GM19372 (cell line): ENCODE results near the gene C1orf50.
"Not testable (repeated sequence)": the region's sequence is repeated elsewhere in the genome, so short reads cannot be mapped to it uniquely, and the experiment has no call there.

Source experiments
- ATAC-seq: cut with Tn5 transposase; IDR thresholded peaks from one replicate; pipeline ENCODE4 v1.9.1; 2021; ENCODE audit warnings: mild to moderate bottlenecking, low read depth, moderate library complexity; ENCODE audit not compliant: unreplicated experiment

The C1orf50 gene

DNA sequence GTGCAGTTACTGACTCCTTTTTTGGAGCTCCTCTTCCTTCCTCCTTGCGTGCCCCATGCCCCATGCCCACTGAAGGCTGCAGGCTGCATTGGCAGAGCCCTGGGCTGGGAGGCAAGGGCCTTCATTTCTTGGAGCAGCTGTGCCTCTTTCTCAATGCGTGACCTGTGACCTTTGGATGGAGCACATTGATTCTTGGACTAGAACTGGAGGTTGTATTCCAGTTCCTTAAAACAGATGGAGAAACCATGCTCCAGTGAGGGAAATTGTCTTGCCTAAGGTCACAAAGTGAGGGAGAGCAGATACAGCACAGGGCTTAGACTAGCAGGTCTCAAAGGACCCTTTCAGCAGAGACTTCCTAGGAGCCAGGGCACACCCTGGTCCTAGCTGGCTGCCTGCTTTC, 26.8 kb downstream of the C1orf50 start:
- ATAC-seq, result no peak

DNA sequence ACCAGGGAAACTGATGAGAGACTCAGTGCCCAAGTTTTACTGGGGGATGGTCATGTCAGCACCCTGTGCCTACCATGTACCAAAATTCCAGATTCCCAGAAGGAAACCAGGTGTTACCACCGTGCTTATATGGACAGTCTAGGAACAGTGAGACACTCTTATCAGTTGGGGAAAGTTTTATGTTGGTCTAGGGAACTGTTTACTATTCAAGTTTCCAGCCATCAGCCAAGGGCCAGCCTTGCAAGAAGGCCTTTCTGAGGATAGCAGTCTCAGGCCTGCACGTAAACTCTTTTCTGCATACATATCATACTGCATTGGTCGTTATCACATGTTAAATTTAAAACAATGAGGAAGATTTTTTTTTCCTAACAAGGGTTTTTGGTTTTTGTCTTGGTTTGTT, 30.4 kb downstream of the C1orf50 start:
- ATAC-seq, result no peak

DNA sequence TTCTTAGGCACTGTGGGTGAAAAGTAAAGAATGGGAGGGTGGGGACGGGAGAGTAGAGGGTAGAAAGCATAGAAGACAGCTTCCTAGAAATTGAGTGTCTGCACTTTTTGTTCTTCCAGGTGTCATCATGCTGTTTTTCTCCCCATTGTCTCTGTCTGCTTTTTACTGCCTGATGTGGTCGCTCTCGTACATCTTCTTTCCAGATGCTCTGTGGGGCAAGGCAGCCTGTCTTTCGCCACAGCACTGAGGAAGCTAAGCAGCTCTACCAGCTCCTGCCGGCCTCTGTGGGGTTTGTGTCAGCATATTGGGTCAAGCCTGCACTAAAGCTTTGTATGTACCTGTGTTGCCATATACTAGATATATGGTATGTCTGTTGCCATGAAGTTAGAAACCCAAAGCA, 30.9 kb downstream of the C1orf50 start:
- ATAC-seq, result no peak

DNA sequence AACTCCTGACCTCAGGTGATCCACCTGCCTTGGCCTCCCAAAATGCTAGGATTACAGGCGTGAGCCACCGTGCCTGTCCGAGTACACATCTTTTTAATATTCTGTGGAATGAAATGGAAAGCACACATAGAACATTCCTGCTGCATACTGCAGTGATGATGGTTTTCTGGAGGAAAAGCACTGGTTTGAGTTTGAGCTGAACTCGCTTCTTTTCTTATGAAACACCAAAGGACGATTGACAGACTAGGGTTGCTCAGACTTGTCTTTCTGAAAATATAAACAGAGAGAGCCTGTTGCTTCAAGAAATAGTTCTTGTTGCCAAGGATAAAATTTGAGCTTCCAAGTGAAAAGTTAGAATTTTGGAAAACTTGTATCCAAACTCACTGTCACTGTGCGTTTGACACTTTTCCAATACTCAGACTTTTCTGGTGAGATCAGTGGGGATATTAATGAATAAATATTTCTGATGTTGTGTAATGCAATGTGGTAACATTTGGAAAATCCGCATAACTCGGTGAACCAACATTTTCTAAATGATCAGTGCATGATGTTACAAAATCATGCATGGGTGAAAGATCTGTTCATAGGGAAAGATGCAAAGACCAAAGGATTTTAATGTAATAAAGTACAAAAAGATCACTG, 34.9 kb downstream of the C1orf50 start:
- ATAC-seq, result no peak

DNA sequence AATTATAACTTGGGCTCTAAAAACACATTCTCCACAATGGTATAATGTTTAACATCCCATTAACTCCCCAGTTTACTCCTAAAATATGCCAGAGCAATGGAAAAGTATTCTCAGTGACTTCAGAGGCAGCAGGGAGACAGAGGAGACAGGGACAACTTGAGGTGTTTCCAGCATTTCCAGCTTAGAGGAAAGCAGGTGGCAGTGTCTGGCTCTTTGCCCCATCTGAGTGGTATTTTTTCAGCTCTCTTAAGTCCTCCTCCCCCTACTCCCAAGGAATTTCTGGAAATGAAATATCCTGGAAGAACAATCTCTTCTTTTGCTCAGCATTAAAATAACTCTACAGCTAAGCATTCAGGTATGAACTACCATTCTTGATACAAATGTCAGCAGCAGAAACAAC, 39.1 kb downstream of the C1orf50 start:
- ATAC-seq, result no peak

DNA sequence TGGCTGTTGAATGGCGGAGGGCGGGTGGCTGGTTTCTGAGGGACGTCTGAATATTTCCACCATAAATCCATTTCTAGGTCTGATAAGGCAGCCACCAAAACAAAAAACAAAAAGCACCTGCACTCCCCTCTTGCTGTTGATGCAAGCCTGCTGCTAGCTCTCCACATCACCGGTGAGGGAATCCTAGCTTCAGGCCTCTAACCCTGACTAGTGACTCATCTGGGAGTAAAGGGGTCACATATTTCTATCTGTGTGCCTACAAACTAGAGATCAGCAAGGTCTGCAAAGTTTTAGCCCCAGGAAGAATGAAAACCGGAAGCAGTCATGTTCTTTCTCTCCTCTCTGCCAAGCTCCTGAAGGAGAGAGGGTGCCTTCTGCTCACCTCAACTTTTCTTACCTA, 39.5 kb downstream of the C1orf50 start:
- ATAC-seq, result no peak

DNA sequence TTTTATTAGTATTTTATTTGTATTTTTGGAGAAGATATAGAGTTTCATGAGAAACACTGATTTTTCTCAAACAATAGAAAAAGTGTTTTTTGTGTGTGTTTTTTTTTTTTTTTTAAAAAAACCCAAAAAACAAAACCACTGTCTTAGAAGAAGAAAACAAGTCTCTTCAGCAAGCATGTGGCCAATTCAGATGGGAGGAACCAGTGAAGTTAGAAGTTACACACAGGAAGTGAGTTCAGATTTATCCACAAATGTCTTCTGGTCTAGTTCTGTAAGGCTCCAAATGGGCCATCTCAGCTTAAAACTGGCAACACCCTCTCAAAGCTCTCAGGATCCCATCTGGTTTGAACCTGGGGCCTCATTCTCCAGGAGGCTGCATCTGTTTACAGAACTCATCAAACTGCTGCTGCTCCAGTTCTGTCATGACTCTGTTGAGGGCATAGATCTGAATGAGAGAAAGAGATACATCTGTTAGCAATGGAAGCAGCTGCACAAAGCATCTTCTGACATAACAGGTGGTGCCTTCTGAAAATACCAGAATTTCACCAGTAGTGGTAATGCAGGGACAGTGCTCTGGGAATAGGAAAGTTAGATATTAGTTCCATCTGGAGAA, 40.1 kb downstream of the C1orf50 start:
- ATAC-seq, result no peak

DNA sequence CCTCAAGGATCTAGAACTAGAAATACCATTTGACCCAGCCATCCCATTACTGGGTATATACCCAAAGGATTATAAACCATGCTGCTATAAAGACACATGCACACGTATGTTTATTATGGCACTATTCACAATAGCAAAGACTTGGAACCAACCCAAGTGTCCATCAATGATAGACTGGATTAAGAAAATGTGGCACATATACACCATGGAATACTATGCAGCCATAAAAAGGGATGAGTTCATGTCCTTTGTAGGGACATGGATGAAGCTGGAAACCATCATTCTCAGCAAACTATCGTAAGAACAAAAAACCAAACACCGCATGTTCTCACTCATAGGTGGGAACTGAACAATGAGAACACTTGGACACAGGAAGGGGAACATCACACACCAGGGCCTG, 47.8 kb downstream of the C1orf50 start:
- ATAC-seq, result not testable (repeated sequence)

DNA sequence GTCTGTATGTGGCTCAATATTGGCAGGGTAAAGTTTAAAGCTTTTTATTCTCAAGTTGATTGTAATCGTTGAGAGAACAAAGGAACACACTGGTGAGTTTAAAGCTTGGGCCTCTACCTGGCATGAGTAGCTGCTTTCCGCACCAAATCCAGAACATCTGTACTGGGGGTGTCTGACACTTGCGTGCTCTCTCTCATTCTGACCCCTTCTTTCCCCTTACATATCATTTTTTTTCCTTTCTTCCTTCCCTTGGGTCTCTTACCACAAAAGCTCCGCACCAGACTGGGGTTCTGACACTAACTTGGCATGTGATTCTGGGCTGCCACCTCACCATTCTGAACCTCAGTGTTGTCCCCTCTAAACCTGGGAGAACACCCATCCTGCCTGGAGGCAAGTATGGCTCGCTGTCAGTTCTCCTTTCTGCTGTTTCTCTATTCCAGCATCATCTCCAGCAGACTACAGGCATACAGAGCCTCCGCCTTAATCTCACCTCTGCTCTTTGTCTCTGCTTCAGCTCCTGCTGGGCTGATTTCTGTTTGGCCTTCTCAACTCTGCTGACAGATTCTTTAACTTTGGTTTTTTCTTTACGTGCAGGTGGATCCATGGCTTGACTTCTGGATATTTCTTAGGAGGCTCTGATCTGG, 49.0 kb downstream of the C1orf50 start:
- ATAC-seq, result no peak

DNA sequence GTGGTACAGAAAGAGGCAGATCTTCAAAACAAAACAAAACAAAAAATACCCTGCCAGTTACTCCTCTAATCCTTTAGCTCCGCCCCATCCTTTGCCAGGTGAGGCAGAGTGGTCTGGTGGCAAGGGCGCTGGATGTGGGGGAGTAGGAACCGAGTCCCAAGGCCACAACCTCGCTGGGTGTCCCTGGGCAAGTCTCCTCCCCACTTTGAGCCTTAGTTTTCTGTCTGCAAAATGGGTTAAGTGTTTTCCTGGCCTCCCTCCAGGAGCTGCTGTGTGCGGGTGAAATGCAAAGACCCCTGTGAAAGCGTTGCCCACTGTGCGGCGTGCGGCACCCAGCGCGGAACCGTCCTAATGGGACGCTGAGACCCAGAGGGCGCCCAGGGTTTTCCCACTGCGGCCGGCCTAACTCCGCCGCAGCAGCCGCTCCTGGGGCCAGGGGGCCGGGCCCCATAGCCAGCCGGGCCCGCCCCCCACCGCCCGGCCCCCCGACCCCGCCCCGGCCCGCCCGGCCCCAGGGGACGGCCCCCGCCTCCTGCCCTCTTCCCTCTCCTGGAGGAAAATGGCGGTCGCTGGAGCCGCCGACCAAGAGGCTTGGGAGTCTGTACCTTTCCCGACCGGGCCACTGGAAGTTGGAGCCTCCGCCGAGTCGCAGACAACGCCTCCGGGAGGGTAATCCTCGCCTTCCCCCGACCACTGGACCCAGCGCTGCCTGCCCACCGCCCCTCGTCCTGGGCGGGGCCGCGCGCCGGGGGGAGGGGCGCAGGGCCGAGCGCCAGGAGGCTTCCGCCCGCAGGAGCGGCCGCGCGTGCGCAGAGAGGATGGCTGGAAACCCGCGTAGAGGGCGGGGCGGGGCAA, 49.8 kb downstream of the C1orf50 start, which contains the start of the genes ERMAP and SVBP:
Gene ERMAP (plus strand): TSS at position 538 of the 855 bp plus-strand sequence. CDS start 13,327 bp downstream, outside the sequence.
Gene SVBP (minus strand): TSS at position 813 of the 855 bp plus-strand sequence. CDS start 853 bp downstream, outside the sequence.
- peak; percentile 83 for ATAC-seq

DNA sequence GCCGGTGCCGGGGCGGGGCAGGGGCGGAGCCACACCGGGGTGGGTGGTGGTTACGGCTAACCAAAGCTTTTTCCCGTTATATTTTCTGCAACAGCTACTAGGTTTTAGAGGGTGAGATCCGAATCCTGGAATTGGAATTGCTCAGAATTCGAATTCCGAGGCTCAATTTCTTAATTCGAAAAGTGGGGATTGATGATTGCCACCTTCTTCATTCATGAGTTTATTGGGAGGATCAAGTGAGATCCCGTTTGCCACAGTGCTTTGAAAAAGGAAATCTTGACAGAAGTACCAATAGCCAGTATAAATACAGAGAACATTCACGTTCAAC, 50.4 kb downstream of the C1orf50 start:
- ATAC-seq, result no peak

DNA sequence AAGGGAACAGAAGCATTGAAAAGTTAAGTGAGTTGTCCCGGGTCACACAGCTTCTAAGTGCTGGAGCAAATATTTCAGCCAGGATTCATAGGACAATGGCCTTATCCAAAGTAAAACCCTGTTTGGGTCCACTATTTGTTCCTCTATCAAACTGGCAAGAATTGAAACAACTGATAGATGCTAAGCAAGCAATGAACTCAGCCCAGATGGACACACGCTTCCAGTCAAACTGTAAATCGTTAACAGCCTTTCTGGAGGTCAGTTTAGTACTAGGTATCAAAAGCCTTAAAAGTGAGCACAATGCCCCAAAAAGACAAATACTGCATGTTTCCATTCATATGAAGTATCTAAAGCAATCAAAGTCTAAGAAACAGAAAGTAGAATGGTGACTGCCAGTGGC, 50.9 kb downstream of the C1orf50 start:
- no peak for ATAC-seq

DNA sequence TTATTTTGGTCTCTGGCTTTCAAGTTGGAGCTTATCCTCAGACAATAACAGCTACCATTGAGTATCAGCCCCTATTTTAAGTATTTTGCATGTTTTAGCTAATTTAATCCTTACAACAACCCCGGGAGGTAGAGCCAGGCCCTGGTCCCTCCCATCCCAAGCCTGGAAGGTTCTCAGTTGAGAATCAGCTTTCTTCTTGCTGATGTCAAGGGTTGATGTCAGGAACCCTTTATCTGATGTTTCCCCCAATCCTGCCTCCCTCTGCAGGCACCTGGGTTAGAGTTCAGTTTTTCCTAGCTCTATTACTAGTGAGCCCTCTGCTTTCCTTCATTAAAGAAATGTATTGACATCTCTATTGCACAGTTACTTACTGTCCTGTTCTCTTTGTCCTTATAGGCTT, 53.8 kb downstream of the C1orf50 start:
- ATAC-seq, result no peak

DNA sequence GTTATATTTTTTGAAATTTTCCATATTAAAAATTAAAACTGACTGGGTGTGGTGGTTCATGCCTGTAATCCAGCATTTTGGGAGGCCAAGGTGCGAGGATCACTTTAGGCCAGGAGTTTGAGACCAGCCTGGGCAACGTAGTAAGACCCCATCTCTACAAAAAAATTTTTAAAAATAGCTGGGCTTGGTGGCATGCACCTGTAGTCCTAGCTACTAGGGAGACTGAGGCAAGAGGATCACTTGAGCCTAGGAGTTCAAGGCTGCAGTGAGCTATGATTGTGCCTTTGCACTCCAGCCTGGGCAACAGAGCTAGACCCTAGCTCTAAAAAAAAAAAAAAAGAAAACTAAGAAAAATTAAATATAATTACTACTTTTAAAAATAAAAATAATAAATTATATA, 54.6 kb downstream of the C1orf50 start:
- ATAC-seq, result no peak

DNA sequence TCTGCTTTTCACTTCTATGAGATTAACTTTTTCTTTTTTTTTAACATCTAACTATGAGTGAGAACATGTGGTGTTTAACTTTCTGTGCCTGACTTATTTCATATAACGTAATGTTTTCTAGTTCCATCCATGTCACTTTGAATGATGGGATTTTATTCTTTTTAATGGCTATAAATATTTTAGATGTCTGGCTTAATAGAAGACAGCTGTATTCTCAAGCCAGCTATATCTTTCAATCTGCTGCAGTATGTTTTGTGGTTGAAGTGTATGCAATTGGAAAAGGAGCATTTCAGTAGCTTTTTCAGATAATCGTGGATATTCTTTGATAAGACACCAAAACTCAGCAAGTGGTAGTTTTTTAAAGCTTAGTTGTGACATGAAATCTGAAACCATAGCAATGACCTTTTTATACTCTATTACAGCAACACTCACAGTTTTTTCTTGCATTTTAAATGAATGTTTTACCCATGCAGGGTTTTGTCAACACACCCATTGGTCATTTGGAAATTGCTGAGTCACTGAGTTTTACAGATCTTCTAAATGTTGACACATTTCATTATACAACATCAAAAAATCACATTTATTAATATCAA, 55.8 kb downstream of the C1orf50 start:
- no peak for ATAC-seq

DNA sequence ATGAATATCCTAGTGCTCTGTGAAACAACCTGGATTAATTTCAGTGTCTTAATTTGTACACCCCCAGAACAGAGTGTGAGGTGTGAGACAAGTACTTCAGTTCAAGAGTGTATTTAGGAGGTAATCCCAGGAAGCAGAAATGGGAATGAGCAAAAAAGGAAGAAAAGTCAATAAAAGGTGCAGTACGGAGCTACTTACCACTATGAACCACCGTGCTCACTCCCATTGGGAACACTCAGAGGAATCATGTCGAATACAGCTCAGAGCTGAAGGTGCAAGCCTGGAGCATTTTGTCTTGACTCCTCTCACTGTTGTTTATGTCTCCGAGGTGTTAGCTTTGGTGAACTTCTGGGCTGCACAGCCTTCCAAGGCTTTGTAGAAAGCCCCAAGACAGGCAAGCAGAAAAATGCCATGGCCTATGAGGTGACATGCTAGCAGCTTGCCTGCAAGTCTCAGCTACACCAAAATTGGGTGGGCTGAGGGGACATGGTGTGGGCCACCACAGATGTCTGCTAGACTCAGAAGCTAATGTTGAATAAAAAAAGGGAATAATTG, 57.5 kb downstream of the C1orf50 start:
- no peak for ATAC-seq

DNA sequence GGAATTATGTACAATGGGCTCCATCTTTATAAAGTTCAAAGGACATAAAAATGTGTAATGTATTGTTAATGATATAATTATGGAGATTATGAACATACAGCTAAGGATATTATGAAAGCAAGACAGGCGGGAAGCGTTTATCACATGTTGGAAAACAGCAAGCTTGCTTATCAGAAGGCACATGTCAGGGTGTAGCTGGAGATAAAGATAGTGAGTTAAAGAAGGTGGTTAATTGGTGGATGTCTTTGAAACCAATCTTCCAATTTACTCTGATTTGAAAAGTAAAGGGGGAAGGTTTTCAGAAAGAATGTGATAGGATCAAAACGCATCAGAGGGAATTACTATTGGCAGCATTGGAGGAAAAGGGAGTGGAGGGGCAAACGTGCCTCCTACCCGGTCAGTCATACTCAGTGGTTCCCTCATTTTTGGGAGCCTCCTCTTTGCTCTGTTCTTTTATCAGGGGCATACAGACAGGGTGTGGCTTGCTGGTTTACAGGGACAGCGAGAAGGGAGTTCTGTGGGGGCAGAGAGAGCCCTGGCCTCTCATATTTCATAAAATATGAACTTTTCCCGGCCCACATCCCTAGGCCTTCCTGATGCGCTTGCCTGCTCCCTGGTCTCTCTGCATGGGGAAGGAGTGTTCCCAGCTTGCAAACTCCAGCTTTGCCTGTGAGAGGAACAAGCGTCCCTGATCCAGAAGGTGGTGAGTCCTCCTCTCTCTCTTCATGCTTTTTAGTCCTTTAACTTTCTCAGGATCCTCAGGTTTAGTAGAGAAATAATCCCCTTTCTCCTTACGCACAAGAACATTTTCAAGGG, 58.2 kb downstream of the C1orf50 start:
- no peak for ATAC-seq
